Measurements from ENCODE around the gene POTEC.

GRCh38 chr18:14577971-14578370, 34.6 kb upstream of the POTEC start:
- TF ChIP-seq CTCF (conservative IDR thresholded peaks at IDR 0.05; ENCODE audit: low read depth, low read length) = no peak
- no peak for TF ChIP-seq EZH2 (IDR thresholded peaks at IDR 0.05; ENCODE audit: borderline replicate concordance, low read depth, low read length, poor library complexity, severe bottlenecking)

All from A673 (cell line).